Suprapubic skin (tissue), 3 donors: ENCODE data around the gene RFXANK.

ENCODE experiments used
- EP300 ChIP-seq: sonication (generic); formaldehyde crosslinking; IDR thresholded peaks from one replicate; pipeline ENCODE4 v1.6.1; 2017; ENCODE audit warnings: antibody characterized with exemption
- POLR2A ChIP-seq, 2 donors: fragments of 450-650 bp; IDR thresholded peaks; one replicate each; pipeline ENCODE4 v1.6.1; 2017; ENCODE audit warnings: antibody characterized with exemption in 2 of 2, mild to moderate bottlenecking in 2 of 2, moderate library complexity in 2 of 2
- TF ChIP-seq, protein P1 (sequence below), 2 donors: fragments of 200-600 bp in 1 of 2; fragments of 450-650 bp in 1 of 2; sonication (generic) in 1 of 2; IDR thresholded peaks; one replicate each; pipeline ENCODE4 v1.5.1; 2016 to 2019; ENCODE audit warnings: antibody characterized with exemption in 2 of 2, mild to moderate bottlenecking in 1 of 2, moderate library complexity in 1 of 2

DNA sequence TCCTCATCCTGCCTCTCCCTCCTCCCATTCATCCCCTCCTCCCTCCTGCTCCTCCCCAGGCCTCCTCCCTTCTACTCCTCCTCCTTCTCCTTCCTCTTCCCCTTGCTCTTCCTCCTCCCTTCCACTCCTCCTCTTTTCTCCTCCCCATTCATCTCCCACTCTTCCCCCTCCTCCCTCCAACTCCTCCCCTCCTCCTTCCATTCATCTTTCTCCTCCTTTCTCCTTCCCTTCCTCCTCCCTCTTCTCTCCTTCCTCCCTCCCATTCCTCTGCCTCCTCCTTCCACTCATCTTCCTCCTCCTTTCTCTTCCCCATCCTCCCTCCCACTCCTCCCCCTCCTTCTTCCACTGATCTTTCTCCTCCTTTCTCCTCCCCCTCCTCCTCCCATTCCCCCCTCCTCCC, 47.6 kb downstream of the RFXANK start:
- TF ChIP-seq, protein P1, sequence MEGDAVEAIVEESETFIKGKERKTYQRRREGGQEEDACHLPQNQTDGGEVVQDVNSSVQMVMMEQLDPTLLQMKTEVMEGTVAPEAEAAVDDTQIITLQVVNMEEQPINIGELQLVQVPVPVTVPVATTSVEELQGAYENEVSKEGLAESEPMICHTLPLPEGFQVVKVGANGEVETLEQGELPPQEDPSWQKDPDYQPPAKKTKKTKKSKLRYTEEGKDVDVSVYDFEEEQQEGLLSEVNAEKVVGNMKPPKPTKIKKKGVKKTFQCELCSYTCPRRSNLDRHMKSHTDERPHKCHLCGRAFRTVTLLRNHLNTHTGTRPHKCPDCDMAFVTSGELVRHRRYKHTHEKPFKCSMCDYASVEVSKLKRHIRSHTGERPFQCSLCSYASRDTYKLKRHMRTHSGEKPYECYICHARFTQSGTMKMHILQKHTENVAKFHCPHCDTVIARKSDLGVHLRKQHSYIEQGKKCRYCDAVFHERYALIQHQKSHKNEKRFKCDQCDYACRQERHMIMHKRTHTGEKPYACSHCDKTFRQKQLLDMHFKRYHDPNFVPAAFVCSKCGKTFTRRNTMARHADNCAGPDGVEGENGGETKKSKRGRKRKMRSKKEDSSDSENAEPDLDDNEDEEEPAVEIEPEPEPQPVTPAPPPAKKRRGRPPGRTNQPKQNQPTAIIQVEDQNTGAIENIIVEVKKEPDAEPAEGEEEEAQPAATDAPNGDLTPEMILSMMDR (IDR thresholded peaks at IDR 0.05), result no peak
- TF ChIP-seq POLR2A (IDR thresholded peaks at IDR 0.05) (no peak), EP300 (no peak)
